Body of pancreas (tissue), 4 donors: Measurements from ENCODE around the gene PDK2. TPM values are rescaled to one million over a fixed set of nuclear protein-coding genes. Genes with fewer than 3 reads are reported as not detected.

ENCODE experiments used
- ATAC-seq: fragments of 150-250 bp; one replicate; pipeline ENCODE4 v1.9.1; 2016
- DNase-seq, 4 donors: peaks; one replicate each; pipeline ENCODE4 v3.0.0-alpha.2; 2019
- H3K27ac ChIP-seq, 4 donors: fragments of 200-600 bp; sonication (generic); 1 replicate in 3 of 4; 2 replicates in 1 of 4; pipeline versions ENCODE4 v1.5.1 to v1.6.1; 2016 to 2019; ENCODE audit warnings: mild to moderate bottlenecking in 1 of 4, mixed read lengths in 1 of 4, moderate library complexity in 1 of 4
- H3K27me3 ChIP-seq, 2 donors: fragments of 200-600 bp; sonication (generic); one replicate each; pipeline ENCODE4 v1.6.0; 2016; ENCODE audit warnings: mild to moderate bottlenecking in 1 of 2
- H3K36me3 ChIP-seq, 2 donors: fragments of 200-600 bp; sonication (generic); replicated peaks in 1 of 2; 2 replicates each; pipeline ENCODE4 v1.5.1; 2016; ENCODE audit warnings: low read depth in 2 of 2; ENCODE audit not compliant: insufficient read depth in 1 of 2
- H3K4me1 ChIP-seq: fragments of 200-600 bp; sonication (generic); one replicate; pipeline ENCODE4 v1.6.0; 2016
- H3K4me3 ChIP-seq, 2 donors: fragments of 200-600 bp; sonication (generic); 1 replicate in 1 of 2; 2 replicates in 1 of 2; pipeline ENCODE4 v1.5.1; 2016 to 2019
- H3K9me3 ChIP-seq, 3 donors: fragments of 200-600 bp; sonication (generic); 1 replicate in 2 of 3; 2 replicates in 1 of 3; pipeline ENCODE4 v1.5.1; 2016
- CTCF ChIP-seq, 7 experiments: fragments of 450-650 bp in 4 of 7; fragments of 200-600 bp in 3 of 7; sonication (generic) in 3 of 7; IDR thresholded peaks; one replicate each; pipeline ENCODE4 v1.5.1; 2016 to 2019; ENCODE audit warnings: antibody characterized with exemption in 7 of 7
- POLR2A ChIP-seq, 3 donors: fragments of 450-650 bp; IDR thresholded peaks; one replicate each; pipeline ENCODE4 v1.6.1; 2016; ENCODE audit warnings: antibody characterized with exemption in 3 of 3, mild to moderate bottlenecking in 2 of 3
- WGBS, 2 donors: methylation state at CpG; one replicate each; pipeline ENCODE4 v1.1.5; 2017; 5-methylcytosine and 5-hydroxymethylcytosine counted together
- intact Hi-C: fragments of 100-400 bp; cut with DNase I; formaldehyde crosslinking; loops from one replicate; pipeline ENCODE4 v1.15.1; 2023
- total RNA-seq, 2 donors: library from RNA; depleted of rRNA; stranded (reverse); fragments of >200 nt; gene quantifications; one replicate each; pipeline ENCODE4 v1.1.0, GENCODE V29; 2016

The PDK2 gene
- total RNA-seq, 2 donors from 2014 or later: 27.0 to 119 TPM

DNA sequence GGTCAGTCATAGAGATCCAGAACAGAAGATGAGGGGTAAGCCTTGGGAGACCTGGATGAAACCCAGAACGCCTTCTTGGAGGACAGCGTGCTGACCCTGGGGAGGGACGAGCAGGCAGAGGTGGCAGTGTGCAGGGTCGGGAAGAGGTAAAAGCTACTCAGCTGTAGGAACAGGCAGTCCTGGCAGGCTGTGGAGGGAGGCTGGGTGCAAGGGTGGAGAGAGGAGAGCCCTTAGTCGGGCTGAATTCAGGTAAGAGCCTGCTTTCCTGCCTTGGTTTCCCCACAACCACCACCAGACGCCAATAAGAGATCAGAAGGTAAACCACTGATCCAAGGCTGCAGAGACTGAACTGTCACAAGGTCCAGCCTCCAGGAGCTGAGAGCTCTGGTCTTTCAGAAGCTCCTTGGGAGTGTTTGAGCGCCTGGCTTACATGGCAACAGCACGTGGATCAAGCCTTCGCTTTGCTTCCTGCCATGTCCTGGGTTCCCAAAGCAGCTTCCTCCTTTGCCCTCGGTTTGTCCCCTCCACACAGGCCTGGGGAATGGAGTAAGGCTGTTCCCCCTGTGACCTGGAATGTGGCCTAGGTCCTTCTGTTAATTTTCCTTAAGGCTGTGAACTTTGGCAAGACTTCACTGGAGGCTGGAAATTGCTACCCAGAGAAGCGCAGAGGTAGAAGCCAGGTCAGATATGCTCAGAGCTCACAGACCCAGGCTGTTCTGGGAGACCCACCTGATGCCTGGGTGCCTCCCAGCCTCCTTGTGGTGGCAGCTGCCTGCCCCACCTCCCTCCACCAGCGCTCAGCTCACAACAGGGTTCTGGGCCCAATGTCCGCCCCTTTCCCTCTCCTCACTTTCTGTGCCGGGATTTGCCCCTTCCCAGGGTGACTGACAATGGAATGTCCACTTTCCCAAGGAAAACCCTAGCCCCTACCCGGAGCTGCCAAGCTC, 3.9 kb upstream of the PDK2 start:
- ATAC-seq (no peak), DNase-seq (no peak)
- no peaks in the 10 kb centered on the region for H3K9me3 ChIP-seq
- no peak for TF ChIP-seq CTCF (IDR thresholded peaks at IDR 0.05)
- no peak for TF ChIP-seq POLR2A (IDR thresholded peaks at IDR 0.05)
- no peak overlapping the region for H3K27ac ChIP-seq
- peaks cover 0 to 5% of the 10 kb centered on the region in 2 donors for H3K36me3 ChIP-seq
- intact Hi-C loops: no loop called here
- WGBS, 2 donors: 59 to 64% methylated on average over 14 to 15 of the region's 15 CpGs
- H3K4me3 ChIP-seq: no peak overlapping the region
- H3K27me3 ChIP-seq: no peaks in the 10 kb centered on the region
- H3K4me1 ChIP-seq: peaks cover 15% of the 10 kb centered on the region

- ATAC-seq: no peak
- WGBS, 2 donors: 67 to 78% methylated on average over 2 of the region's 2 CpGs
- Histone ChIP-seq H3K9me3 (no peaks in the 10 kb centered on the region), H3K4me1 (peaks cover 22% of the 10 kb centered on the region), H3K36me3 (peaks cover 0 to 5% of the 10 kb centered on the region in 2 donors), H3K4me3 (no peak overlapping the region), H3K27me3 (no peaks in the 10 kb centered on the region), H3K27ac (no peak overlapping the region)
- no peak for TF ChIP-seq POLR2A (IDR thresholded peaks at IDR 0.05)
- no peak for TF ChIP-seq CTCF (IDR thresholded peaks at IDR 0.05)
- intact Hi-C loops: no loop called here
- no peak for DNase-seq
These were observed 3.2 kb upstream of the PDK2 start for GRCh38 chr17:50091918-50092285.

- no peak for DNase-seq
- ATAC-seq: no peak
- Histone ChIP-seq H3K27me3 (no peaks in the 10 kb centered on the region), H3K36me3 (peaks cover 0 to 7% of the 10 kb centered on the region in 2 donors), H3K9me3 (no peaks in the 10 kb centered on the region), H3K27ac (no peak overlapping the region), H3K4me3 (no peak overlapping the region), H3K4me1 (peaks cover 35% of the 10 kb centered on the region)
- no peak for TF ChIP-seq POLR2A (IDR thresholded peaks at IDR 0.05)
- no peak for TF ChIP-seq CTCF (IDR thresholded peaks at IDR 0.05)
- intact Hi-C loops: no loop called here
- WGBS, 2 donors: 70 to 92% methylated on average over 3 of the region's 3 CpGs
These were observed 1.9 kb upstream of the PDK2 start for GRCh38 chr17:50093246-50093645.

DNA sequence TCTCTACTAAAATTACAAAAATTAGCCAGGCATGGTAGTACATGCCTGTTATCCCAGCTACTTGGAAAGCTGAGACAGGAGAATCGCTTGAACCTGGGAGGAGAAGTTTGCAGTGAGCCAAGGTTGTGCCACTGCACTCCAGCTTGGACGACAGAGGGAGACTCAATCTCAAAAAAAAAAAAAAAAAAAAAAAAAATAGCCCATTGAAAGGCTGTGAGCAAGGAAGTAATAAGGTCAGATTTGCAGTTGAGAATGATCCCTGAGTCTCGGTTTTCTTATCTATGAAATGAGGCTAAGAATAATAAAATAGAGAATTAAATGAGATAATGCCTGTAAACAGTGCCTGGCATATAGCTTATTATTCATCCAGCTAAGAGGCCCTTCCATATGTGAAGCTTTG, 1.3 kb upstream of the PDK2 start:
- Histone ChIP-seq H3K27ac (peak overlapping the region in 3 of 4 donors; percentile 83 to 96 (median 89)), H3K4me3 (no peak overlapping the region), H3K9me3 (no peaks in the 10 kb centered on the region), H3K4me1 (peaks cover 41% of the 10 kb centered on the region), H3K36me3 (peaks cover 0 to 7% of the 10 kb centered on the region in 2 donors), H3K27me3 (no peaks in the 10 kb centered on the region)
- DNase-seq (no peak), ATAC-seq (no peak)
- intact Hi-C loops: no loop called here
- TF ChIP-seq POLR2A (IDR thresholded peaks at IDR 0.05): no peak
- no peak for TF ChIP-seq CTCF (IDR thresholded peaks at IDR 0.05)
- WGBS, 2 donors: 10 to 27% methylated on average over 2 to 3 of the region's 3 CpGs
